ENCODE results near the gene BAD.

The BAD gene

GRCh38 chr11:64237484-64237951 lies 46.9 kb downstream of the BAD start:
- no peak for DNase-seq (ENCODE audit: extremely low read depth, low read depth)
- TF ChIP-seq CTCF (IDR thresholded peaks at IDR 0.05; ENCODE audit: low read depth, low read length): no peak

- TF ChIP-seq CTCF (IDR thresholded peaks at IDR 0.05; ENCODE audit: low read depth, low read length): no peak
Observed at GRCh38 chr11:64235437-64236161, 48.9 kb downstream of the BAD start.

GRCh38 chr11:64234647-64235379 lies 49.7 kb downstream of the BAD start:
- no peak for DNase-seq (ENCODE audit: extremely low read depth, low read depth)
- TF ChIP-seq CTCF (IDR thresholded peaks at IDR 0.05; ENCODE audit: low read depth, low read length): no peak

More at GRCh38 chr11:64235437-64236161, 48.9 kb downstream of the BAD start:
- DNase-seq (ENCODE audit: extremely low read depth, low read depth): no peak

GRCh38 chr11:64233913-64234586 lies 50.4 kb downstream of the BAD start, which contains the start of gene VEGFB:
Gene VEGFB (plus strand): TSS chr11:64234584. CDS start chr11:64234834, 250 bp downstream.
- DNase-seq (ENCODE audit: extremely low read depth, low read depth): no peak

GRCh38 chr11:64232967-64233315 lies 51.5 kb downstream of the BAD start:
- no peak for TF ChIP-seq CTCF (IDR thresholded peaks at IDR 0.05; ENCODE audit: low read depth, low read length)
- DNase-seq (ENCODE audit: extremely low read depth, low read depth): no peak

More at GRCh38 chr11:64233913-64234586, 50.4 kb downstream of the BAD start, which contains the start of gene VEGFB:
- no peak for TF ChIP-seq CTCF (IDR thresholded peaks at IDR 0.05; ENCODE audit: low read depth, low read length)

GRCh38 chr11:64232182-64232966 lies 52.1 kb downstream of the BAD start:
- DNase-seq (ENCODE audit: extremely low read depth, low read depth): no peak
- no peak for TF ChIP-seq CTCF (IDR thresholded peaks at IDR 0.05; ENCODE audit: low read depth, low read length)
